Measurements from ENCODE around the gene BPIFA1.

DNA sequence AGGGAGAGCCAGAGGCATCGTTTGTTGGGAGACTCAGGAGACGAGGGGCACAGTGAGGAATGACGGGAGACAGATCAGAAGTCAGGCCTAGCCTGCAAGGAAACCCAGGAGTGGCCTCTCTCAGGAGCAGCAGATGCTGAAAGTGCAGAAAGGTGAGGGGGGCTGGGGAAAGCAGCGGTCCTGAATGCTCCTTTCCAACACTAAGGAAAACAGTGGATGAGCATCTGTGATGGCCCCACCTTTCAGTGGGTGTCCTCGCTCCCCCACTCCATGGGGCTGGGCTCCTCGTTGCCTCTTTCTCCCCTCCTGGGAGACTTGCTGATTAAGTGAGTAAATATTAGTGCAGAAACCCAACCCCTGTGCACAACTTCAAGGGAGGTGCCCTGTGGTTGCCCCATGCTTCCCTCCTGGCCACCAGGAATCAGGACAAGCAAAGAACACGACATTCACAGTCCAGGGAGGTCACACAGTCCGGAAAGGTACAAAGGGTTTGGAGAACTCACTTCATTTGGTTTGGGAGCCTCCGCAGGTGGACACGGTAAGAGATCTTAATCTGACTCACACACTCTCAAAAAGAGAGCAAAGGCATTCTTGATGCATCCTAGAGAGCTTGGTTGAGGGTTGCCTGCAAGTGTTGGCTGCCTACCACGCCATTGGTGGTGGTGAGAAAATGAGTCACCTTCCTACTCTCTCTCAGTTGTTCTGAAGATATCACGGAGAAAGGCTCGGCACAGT, 37.5 kb downstream of the BPIFA1 start:
- TF ChIP-seq, protein P1, sequence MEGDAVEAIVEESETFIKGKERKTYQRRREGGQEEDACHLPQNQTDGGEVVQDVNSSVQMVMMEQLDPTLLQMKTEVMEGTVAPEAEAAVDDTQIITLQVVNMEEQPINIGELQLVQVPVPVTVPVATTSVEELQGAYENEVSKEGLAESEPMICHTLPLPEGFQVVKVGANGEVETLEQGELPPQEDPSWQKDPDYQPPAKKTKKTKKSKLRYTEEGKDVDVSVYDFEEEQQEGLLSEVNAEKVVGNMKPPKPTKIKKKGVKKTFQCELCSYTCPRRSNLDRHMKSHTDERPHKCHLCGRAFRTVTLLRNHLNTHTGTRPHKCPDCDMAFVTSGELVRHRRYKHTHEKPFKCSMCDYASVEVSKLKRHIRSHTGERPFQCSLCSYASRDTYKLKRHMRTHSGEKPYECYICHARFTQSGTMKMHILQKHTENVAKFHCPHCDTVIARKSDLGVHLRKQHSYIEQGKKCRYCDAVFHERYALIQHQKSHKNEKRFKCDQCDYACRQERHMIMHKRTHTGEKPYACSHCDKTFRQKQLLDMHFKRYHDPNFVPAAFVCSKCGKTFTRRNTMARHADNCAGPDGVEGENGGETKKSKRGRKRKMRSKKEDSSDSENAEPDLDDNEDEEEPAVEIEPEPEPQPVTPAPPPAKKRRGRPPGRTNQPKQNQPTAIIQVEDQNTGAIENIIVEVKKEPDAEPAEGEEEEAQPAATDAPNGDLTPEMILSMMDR (IDR thresholded peaks at IDR 0.05) = no peak
- TF ChIP-seq POLR2A (IDR thresholded peaks at IDR 0.05; ENCODE audit: low read depth) = no peak
